A549 (cell line): Measurements from ENCODE around the gene E2F2. TPM values are rescaled to one million over a fixed set of nuclear protein-coding genes. Genes with fewer than 3 reads are reported as not detected.

Experiments used
- ATAC-seq, 2 experiments: fragments of 200-7000 bp in 1 of 2; fragments of >200 bp in 1 of 2; cut with Nextera tagmentation in 1 of 2; cut with Tn5 transposase in 1 of 2; 3 replicates each; pipeline versions ENCODE4 v1.8.0 to v1.9.1; 2018 to 2020; ENCODE audit warnings: mild to moderate bottlenecking in 1 of 2, moderate library complexity in 1 of 2
- CTCF ChIA-PET: fragments of 300-600 bp; sonication (Branson Sonifier 250); formaldehyde crosslinking; extraction: SDS; loops from one replicate; lab custom pipeline; 2021; ENCODE audit warnings: antibody characterized with exemption, inconsistent platforms; lab: Yijun Ruan, JAX
- POLR2A ChIA-PET: fragments of 350-600 bp; formaldehyde crosslinking; extraction: SDS; loops from one replicate; lab custom pipeline; 2021; ENCODE audit warnings: antibody characterized with exemption, inconsistent platforms; lab: Yijun Ruan, JAX
- DNase-seq, 2 experiments: peaks; one replicate each; pipeline versions ENCODE4 v3.0.0 to v3.0.0-alpha.2; 2011 to 2016; ENCODE audit warnings: low read depth in 1 of 2, low spot score in 1 of 2
- FAIRE-seq: peaks from 2 replicates; lab custom pipeline; 2011; peaks lifted over from hg19 to GRCh38; lab: Jason Lieb, UNC
- H3K27ac ChIP-seq, 2 experiments: fragments of >200 bp; sonication (Bioruptor Twin); formaldehyde crosslinking; 3 replicates each; pipeline ENCODE4 v1.5.1; 2016 to 2017
- H3K4me1 ChIP-seq: fragments of >200 bp; sonication (Bioruptor Twin); formaldehyde crosslinking; 3 replicates; pipeline ENCODE4 v1.6.1; 2016
- H3K4me2 ChIP-seq: fragments of >200 bp; sonication (Bioruptor Twin); formaldehyde crosslinking; 3 replicates; pipeline ENCODE4 v1.6.1; 2016
- H3K4me3 ChIP-seq: fragments of >200 bp; sonication (Bioruptor Twin); formaldehyde crosslinking; 3 replicates; pipeline ENCODE4 v1.5.1; 2016
- H3K9me3 ChIP-seq: fragments of >200 bp; sonication (Bioruptor Twin); formaldehyde crosslinking; 3 replicates; pipeline ENCODE4 v1.6.1; 2016
- CBX8 ChIP-seq: fragments of 200-600 bp; sonication (generic); IDR thresholded peaks from 2 replicates; pipeline ENCODE4 v1.6.1; 2016
- CEBPB ChIP-seq, 2 experiments: fragments of >200 bp in 1 of 2; sonication (Bioruptor Twin) in 1 of 2; formaldehyde crosslinking in 1 of 2; IDR thresholded peaks; 2 replicates each; pipeline ENCODE4 v1.6.1; 2012 to 2016
- EHF ChIP-seq: fragments of 250-450 bp; sonication (Bioruptor Pico); IDR thresholded peaks from 2 replicates; pipeline ENCODE4 v1.5.0; 2020; ENCODE audit warnings: mild to moderate bottlenecking
- GATA3 ChIP-seq: IDR thresholded peaks from 2 replicates; pipeline ENCODE4 v1.6.1; 2012; ENCODE audit warnings: borderline replicate concordance
- HDAC2 ChIP-seq: fragments of 200-600 bp; sonication (generic); IDR thresholded peaks from 2 replicates; pipeline ENCODE4 v1.6.1; 2016
- MAZ ChIP-seq: fragments of 150-350 bp; IDR thresholded peaks from 2 replicates; pipeline ENCODE4 v1.6.1; 2014; ENCODE audit warnings: antibody characterized with exemption, low read depth, low read length, borderline replicate concordance
- RAD21 ChIP-seq, 2 experiments: fragments of >200 bp in 1 of 2; sonication (Bioruptor Twin) in 1 of 2; formaldehyde crosslinking in 1 of 2; IDR thresholded peaks in 1 of 2; conservative IDR thresholded peaks in 1 of 2; 2 replicates in 1 of 2; 3 replicates in 1 of 2; pipeline ENCODE4 v1.6.1; 2012 to 2018; ENCODE audit warnings: inconsistent platforms in 1 of 2
- RARB ChIP-seq: fragments of 250-450 bp; sonication (Bioruptor Pico); IDR thresholded peaks from 2 replicates; pipeline ENCODE4 v1.8.0; 2021; ENCODE audit warnings: mild to moderate bottlenecking, moderate library complexity
- RFX5 ChIP-seq: fragments of 450-650 bp; IDR thresholded peaks from 2 replicates; pipeline ENCODE4 v1.7.1; 2014; ENCODE audit warnings: antibody characterized with exemption, mild to moderate bottlenecking, moderate library complexity
- SREBF2 ChIP-seq: fragments of 450-650 bp; IDR thresholded peaks from 2 replicates; pipeline ENCODE4 v1.6.1; 2014; ENCODE audit warnings: mild to moderate bottlenecking, moderate library complexity
- WGBS: methylation state at CpG from one replicate; pipeline ENCODE4 v1.1.6; 2017; ENCODE audit errors: missing lambda C conversion rate; 5-methylcytosine and 5-hydroxymethylcytosine counted together
- polyA plus RNA-seq, 4 experiments: library from polyadenylated mRNA; depleted of rRNA in 3 of 4; stranded (reverse); fragments of >200 nt; fragmentation: RNase III in 1 of 4; extraction: RNeasy Plus Mini Kit Qiagen cat#74134 plus additional on column Dnase treatment in 1 of 4; gene quantifications; 2 replicates in 3 of 4; 3 replicates in 1 of 4; pipeline ENCODE4 v1.2.3, GENCODE V29; 2011 to 2017
- TF ChIP-seq, protein P1 (sequence below): fragments of >200 bp; sonication (Bioruptor Twin); formaldehyde crosslinking; IDR thresholded peaks from 3 replicates; pipeline ENCODE4 v1.6.1; 2016
- TF ChIP-seq, protein P2 (sequence below): fragments of 450-650 bp; IDR thresholded peaks from 2 replicates; pipeline ENCODE4 v1.6.1; 2014; ENCODE audit warnings: antibody characterized with exemption

The E2F2 gene
- polyA plus RNA-seq, 2 of the 4 experiments (the other 2 are of a cell fraction): 0.90 to 3.4 TPM

GRCh38 chr1:23462766-23463165, 68.3 kb downstream of the E2F2 start:
- FAIRE-seq (no peak), ATAC-seq (no peak), DNase-seq (no peak)
- ChIA-PET CTCF (interaction anchor here (0.6 to 0.7 kb wide), 2 partner anchors 21 to 59 kb away, joined by 3 to 4 read pairs; no protein-coding TSS in a partner anchor), POLR2A (no interaction called here)
- H3K4me1 ChIP-seq: no peaks in the 10 kb centered on the region
- H3K9me3 ChIP-seq: no peaks in the 10 kb centered on the region
- no peak for TF ChIP-seq SREBF2
- TF ChIP-seq, protein P1, sequence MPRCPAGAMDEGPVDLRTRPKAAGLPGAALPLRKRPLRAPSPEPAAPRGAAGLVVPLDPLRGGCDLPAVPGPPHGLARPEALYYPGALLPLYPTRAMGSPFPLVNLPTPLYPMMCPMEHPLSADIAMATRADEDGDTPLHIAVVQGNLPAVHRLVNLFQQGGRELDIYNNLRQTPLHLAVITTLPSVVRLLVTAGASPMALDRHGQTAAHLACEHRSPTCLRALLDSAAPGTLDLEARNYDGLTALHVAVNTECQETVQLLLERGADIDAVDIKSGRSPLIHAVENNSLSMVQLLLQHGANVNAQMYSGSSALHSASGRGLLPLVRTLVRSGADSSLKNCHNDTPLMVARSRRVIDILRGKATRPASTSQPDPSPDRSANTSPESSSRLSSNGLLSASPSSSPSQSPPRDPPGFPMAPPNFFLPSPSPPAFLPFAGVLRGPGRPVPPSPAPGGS: no peak
- no peak for TF ChIP-seq EHF (CRISPR knock-in tag)
- H3K4me2 ChIP-seq: no peak overlapping the region
- no peak overlapping the region for H3K4me3 ChIP-seq
- no peak overlapping the region for H3K27ac ChIP-seq
- 81% methylated on average over 2 of the region's 2 CpGs for WGBS

GRCh38 chr1:23461050-23461449, 70.0 kb downstream of the E2F2 start:
- ChIA-PET POLR2A (no interaction called here), CTCF (interaction anchor here (1.1 to 1.2 kb wide), 2 partner anchors 14 to 36 kb away, joined by 3 to 5 read pairs; no protein-coding TSS in a partner anchor)
- Histone ChIP-seq H3K4me3 (no peak overlapping the region), H3K4me1 (no peaks in the 10 kb centered on the region), H3K27ac (no peak overlapping the region), H3K4me2 (no peak overlapping the region), H3K9me3 (no peaks in the 10 kb centered on the region)
- TF ChIP-seq, protein P1: no peak
- no peak for TF ChIP-seq HDAC2
- DNase-seq (no peak), FAIRE-seq (no peak), ATAC-seq (no peak)
- WGBS: 67% methylated on average over 3 of the region's 3 CpGs

- no peak for ATAC-seq
Measured at GRCh38 chr1:23460519-23460918, 70.5 kb downstream of the E2F2 start.

GRCh38 chr1:23459338-23459757, 71.7 kb downstream of the E2F2 start:
- H3K4me1 ChIP-seq: no peaks in the 10 kb centered on the region
- POLR2A ChIA-PET: no interaction called here
- ATAC-seq: no peak
- CTCF ChIA-PET: interaction anchor here (1.0 to 1.6 kb wide), 2 partner anchors 10 to 12 kb away, joined by 3 to 5 read pairs; no protein-coding TSS in a partner anchor
- TF ChIP-seq, protein P2, sequence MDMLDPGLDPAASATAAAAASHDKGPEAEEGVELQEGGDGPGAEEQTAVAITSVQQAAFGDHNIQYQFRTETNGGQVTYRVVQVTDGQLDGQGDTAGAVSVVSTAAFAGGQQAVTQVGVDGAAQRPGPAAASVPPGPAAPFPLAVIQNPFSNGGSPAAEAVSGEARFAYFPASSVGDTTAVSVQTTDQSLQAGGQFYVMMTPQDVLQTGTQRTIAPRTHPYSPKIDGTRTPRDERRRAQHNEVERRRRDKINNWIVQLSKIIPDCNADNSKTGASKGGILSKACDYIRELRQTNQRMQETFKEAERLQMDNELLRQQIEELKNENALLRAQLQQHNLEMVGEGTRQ: 0 out of 2 replicates have a peak, but pooled peaks have one; percentile 9
- TF ChIP-seq CEBPB (IDR thresholded peaks at IDR 0.05): no peak
- no peaks in the 10 kb centered on the region for H3K9me3 ChIP-seq
- no peak overlapping the region for H3K4me3 ChIP-seq
- no peak overlapping the region for H3K4me2 ChIP-seq
- no peak for DNase-seq
- FAIRE-seq: no peak
- no peak overlapping the region for H3K27ac ChIP-seq
- WGBS: 72% methylated on average over 2 of the region's 2 CpGs

More at GRCh38 chr1:23460519-23460918, 70.5 kb downstream of the E2F2 start:
- WGBS: 65% methylated on average over 4 of the region's 4 CpGs
- ChIA-PET CTCF (interaction anchor here (0.6 to 1.1 kb wide), 2 partner anchors 15 to 23 kb away, joined by 3 read pairs; no protein-coding TSS in a partner anchor), POLR2A (interaction anchor here (0.7 kb wide), 1 partner anchor 83 kb away, joined by 9 read pairs; no protein-coding TSS in a partner anchor)
- no peak for FAIRE-seq
- TF ChIP-seq RAD21 (conservative IDR thresholded peaks at IDR 0.05 in 1 of 2, IDR thresholded peaks at IDR 0.05 in 1 of 2) (no peak), GATA3 (no peak), CBX8 (no peak), RARB (no peak), RFX5 (no peak), MAZ (no peak)
- H3K27ac ChIP-seq: no peak overlapping the region
- no peaks in the 10 kb centered on the region for H3K9me3 ChIP-seq
- H3K4me3 ChIP-seq: no peak overlapping the region
- no peak for DNase-seq
- no peaks in the 10 kb centered on the region for H3K4me1 ChIP-seq
- no peak overlapping the region for H3K4me2 ChIP-seq

Other genes with a start within 250 kb of the E2F2 start
- 241 and 281 TPM in 2 replicates for gene HNRNPR, start 186.9 kb downstream of the E2F2 start, polyA plus RNA-seq (2011; rRNA removed)
- 223 to 239 TPM (median 237 TPM) in 3 replicates for gene HNRNPR, start 186.9 kb downstream of the E2F2 start, polyA plus RNA-seq (2017; fragmentation: RNase III; extraction: RNeasy Plus Mini Kit Qiagen cat#74134 plus additional on column Dnase treatment)
- gene ZNF436, start 161.4 kb downstream of the E2F2 start, polyA plus RNA-seq (2011; rRNA removed): 7.5 and 8.3 TPM in 2 replicates
- 4.7 to 5.1 TPM (median 4.8 TPM) in 3 replicates for gene ZNF436, start 161.4 kb downstream of the E2F2 start, polyA plus RNA-seq (2017; fragmentation: RNase III; extraction: RNeasy Plus Mini Kit Qiagen cat#74134 plus additional on column Dnase treatment)
- 0.58 and 0.63 TPM in 2 replicates for gene TCEA3, start 106.5 kb downstream of the E2F2 start, polyA plus RNA-seq (2011; rRNA removed)
- gene TCEA3, start 106.5 kb downstream of the E2F2 start, polyA plus RNA-seq (2017; fragmentation: RNase III; extraction: RNeasy Plus Mini Kit Qiagen cat#74134 plus additional on column Dnase treatment): 0.53 to 0.79 TPM (median 0.58 TPM) in 3 replicates
- 5.2 and 5.6 TPM in 2 replicates for gene ASAP3, start 47.1 kb downstream of the E2F2 start, polyA plus RNA-seq (2011; rRNA removed)
- gene ASAP3, start 47.1 kb downstream of the E2F2 start, polyA plus RNA-seq (2017; fragmentation: RNase III; extraction: RNeasy Plus Mini Kit Qiagen cat#74134 plus additional on column Dnase treatment): 3.9 to 4.9 TPM (median 4.0 TPM) in 3 replicates
- 171 and 193 TPM in 2 replicates for gene ID3, start 28.3 kb upstream of the E2F2 start, polyA plus RNA-seq (2011; rRNA removed)
- gene ID3, start 28.3 kb upstream of the E2F2 start, polyA plus RNA-seq (2017; fragmentation: RNase III; extraction: RNeasy Plus Mini Kit Qiagen cat#74134 plus additional on column Dnase treatment): 209 to 336 TPM (median 288 TPM) in 3 replicates
- 979 and 1,292 TPM in 2 replicates for gene RPL11, start 160.6 kb upstream of the E2F2 start, polyA plus RNA-seq (2011; rRNA removed)
- 1,260 to 1,335 TPM (median 1,329 TPM) in 3 replicates for gene RPL11, start 160.6 kb upstream of the E2F2 start, polyA plus RNA-seq (2017; fragmentation: RNase III; extraction: RNeasy Plus Mini Kit Qiagen cat#74134 plus additional on column Dnase treatment)
- gene ELOA, start 212.2 kb upstream of the E2F2 start, polyA plus RNA-seq (2011; rRNA removed): 16.0 and 18.4 TPM in 2 replicates
- 16.3 to 18.4 TPM (median 16.4 TPM) in 3 replicates for gene ELOA, start 212.2 kb upstream of the E2F2 start, polyA plus RNA-seq (2017; fragmentation: RNase III; extraction: RNeasy Plus Mini Kit Qiagen cat#74134 plus additional on column Dnase treatment)
- 34.0 and 41.0 TPM in 2 replicates for gene PITHD1, start 247.2 kb upstream of the E2F2 start, polyA plus RNA-seq (2011; rRNA removed)
- 25.4 to 29.2 TPM (median 26.3 TPM) in 3 replicates for gene PITHD1, start 247.2 kb upstream of the E2F2 start, polyA plus RNA-seq (2017; fragmentation: RNase III; extraction: RNeasy Plus Mini Kit Qiagen cat#74134 plus additional on column Dnase treatment)